ENCODE data around the gene SLC6A3. TPM values are rescaled to one million over a fixed set of nuclear protein-coding genes. Genes with fewer than 3 reads are reported as not detected.
"Not testable (repeated sequence)": the region's sequence is repeated elsewhere in the genome, so short reads cannot be mapped to it uniquely, and the experiment has no call there.

The SLC6A3 gene
- total RNA-seq, 1 donor from 2014 or later = not detected

DNA sequence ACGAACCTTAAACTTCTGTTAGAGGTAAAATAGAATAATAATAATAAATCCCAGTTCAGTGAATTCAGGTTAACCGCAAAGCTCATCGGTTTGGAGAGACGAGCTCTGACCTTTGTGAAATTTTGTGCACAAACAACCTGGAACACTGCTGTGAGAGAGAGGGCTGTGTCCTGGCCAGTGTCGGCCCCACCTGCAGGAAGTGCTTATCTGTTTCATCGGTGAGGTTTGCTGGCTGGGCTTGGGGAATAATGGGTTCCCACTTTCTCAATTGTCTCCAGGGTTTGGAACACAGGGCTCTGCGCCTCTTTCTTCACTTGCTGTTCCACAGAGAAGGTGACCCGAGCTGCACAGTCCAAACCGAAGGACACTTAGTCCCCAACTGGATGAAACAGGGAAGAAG, 81.0 kb downstream of the SLC6A3 start:
- Mint-ChIP-seq H3K27me3 (ENCODE audit: low read depth) (peaks cover 48% of the 10 kb centered on the region), H3K36me3 (ENCODE audit: low read depth) (no peaks in the 10 kb centered on the region), H3K4me1 (ENCODE audit: low read depth) (no peaks in the 10 kb centered on the region), H3K4me3 (ENCODE audit: unreplicated experiment) (no peak overlapping the region), H3K27ac (ENCODE audit: unreplicated experiment) (no peak overlapping the region), H3K9me3 (ENCODE audit: low read depth) (no peaks in the 10 kb centered on the region)
- no peak for TF ChIP-seq CTCF (IDR thresholded peaks at IDR 0.05)
- no peak for DNase-seq (ENCODE audit: low spot score)

DNA sequence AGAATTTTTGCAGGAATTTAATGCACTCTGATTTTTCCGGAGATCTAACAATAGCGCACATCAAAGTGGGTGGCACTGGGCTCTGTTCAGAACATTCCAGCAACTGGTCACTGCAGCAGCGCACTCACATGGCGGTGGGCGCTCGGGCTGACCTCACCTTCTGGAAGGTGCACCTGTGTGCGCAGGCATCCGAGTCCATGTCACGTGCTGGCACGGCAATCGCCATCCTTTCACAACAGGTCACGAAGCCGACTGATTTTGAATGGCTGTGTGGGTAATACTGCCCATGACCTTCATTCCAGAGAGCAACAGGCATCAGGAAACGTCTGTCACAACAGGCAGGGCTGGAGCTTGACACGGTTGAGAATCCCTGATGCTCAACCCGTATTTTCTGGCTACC, 81.7 kb downstream of the SLC6A3 start:
- no peak for TF ChIP-seq CTCF (IDR thresholded peaks at IDR 0.05)
- Mint-ChIP-seq H3K27me3 (ENCODE audit: low read depth) (peaks cover 43% of the 10 kb centered on the region), H3K27ac (ENCODE audit: unreplicated experiment) (no peak overlapping the region), H3K36me3 (ENCODE audit: low read depth) (no peaks in the 10 kb centered on the region), H3K4me3 (ENCODE audit: unreplicated experiment) (no peak overlapping the region), H3K4me1 (ENCODE audit: low read depth) (no peaks in the 10 kb centered on the region), H3K9me3 (ENCODE audit: low read depth) (no peaks in the 10 kb centered on the region)
- DNase-seq (ENCODE audit: low spot score) = peak; percentile 78

DNA sequence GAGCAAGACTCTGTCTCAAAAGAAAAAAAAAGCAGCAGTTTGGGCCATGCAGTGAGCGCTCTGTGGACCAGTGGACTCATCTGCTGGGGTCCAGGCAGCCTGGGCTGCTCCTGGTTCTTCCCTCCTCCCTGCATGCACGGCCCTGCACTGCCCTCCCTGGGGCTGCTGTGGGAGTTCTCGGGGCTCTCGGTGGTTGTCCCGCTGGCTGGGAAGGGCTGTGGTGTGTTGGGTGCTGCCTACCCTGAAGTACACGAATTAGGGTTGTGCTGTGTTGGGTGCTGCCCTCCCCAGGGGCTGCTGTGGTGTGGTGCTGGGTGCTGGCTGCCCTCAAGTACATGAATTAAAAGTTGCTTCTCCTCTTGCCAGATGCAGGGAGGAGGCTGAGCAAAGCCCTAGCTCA, 82.1 kb downstream of the SLC6A3 start:
- H3K36me3 Mint-ChIP-seq (ENCODE audit: low read depth) = no peaks in the 10 kb centered on the region
- H3K27me3 Mint-ChIP-seq (ENCODE audit: low read depth) = peaks cover 43% of the 10 kb centered on the region
- no peaks in the 10 kb centered on the region for H3K4me1 Mint-ChIP-seq (ENCODE audit: low read depth)
- no peak overlapping the region for H3K27ac Mint-ChIP-seq (ENCODE audit: unreplicated experiment)
- H3K9me3 Mint-ChIP-seq (ENCODE audit: low read depth) = no peaks in the 10 kb centered on the region
- no peak overlapping the region for H3K4me3 Mint-ChIP-seq (ENCODE audit: unreplicated experiment)
- TF ChIP-seq CTCF (IDR thresholded peaks at IDR 0.05) = no peak
- DNase-seq (ENCODE audit: low spot score) = peak; percentile 68

DNA sequence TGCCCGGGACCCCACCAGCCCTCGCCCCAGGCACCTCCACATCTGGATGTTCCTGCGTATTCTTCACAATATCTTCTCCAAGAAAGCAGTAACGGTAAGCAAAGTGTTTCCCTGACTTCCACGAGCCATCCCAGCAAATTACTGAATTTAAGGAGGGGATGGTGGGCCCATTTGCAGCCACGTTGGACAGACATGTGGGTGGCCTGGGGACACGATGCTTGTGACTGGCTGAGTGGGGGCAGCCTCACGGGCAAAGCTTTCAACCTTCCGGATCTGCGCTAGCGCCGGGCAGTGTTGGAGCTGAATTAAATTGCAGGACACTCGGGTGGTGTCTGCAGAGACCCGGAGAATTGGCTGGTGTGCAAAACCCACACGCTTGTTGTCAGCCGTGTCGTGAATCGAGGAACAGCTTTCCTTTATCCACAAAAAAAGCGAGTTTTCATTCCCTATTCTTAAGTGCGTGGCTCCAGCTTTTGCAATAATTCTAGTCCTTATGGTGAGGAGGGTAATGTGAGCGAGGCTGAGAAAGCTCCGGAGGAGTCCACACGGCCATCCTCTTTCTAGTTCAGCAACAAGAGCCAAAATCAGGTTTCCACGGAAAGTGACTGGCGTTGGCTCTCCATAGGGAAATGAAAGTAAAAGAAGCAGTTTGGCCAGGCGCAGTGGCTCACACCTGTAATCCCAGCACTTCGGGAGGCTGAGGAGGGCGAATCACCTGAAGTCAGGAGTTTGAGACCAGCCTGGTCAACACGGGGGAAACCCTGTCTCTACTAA, 82.8 kb downstream of the SLC6A3 start:
- no peak for TF ChIP-seq CTCF (IDR thresholded peaks at IDR 0.05)
- Mint-ChIP-seq H3K4me1 (ENCODE audit: low read depth) (no peaks in the 10 kb centered on the region), H3K4me3 (ENCODE audit: unreplicated experiment) (no peak overlapping the region), H3K27ac (ENCODE audit: unreplicated experiment) (no peak overlapping the region), H3K9me3 (ENCODE audit: low read depth) (no peaks in the 10 kb centered on the region), H3K27me3 (ENCODE audit: low read depth) (peaks cover 43% of the 10 kb centered on the region), H3K36me3 (ENCODE audit: low read depth) (no peaks in the 10 kb centered on the region)
- DNase-seq (ENCODE audit: low spot score) = peak; percentile 72

- Mint-ChIP-seq H3K9me3 (ENCODE audit: low read depth) (no peaks in the 10 kb centered on the region), H3K27me3 (ENCODE audit: low read depth) (peaks cover 36% of the 10 kb centered on the region), H3K36me3 (ENCODE audit: low read depth) (no peaks in the 10 kb centered on the region), H3K4me1 (ENCODE audit: low read depth) (no peaks in the 10 kb centered on the region), H3K27ac (ENCODE audit: unreplicated experiment) (no peak overlapping the region), H3K4me3 (ENCODE audit: unreplicated experiment) (no peak overlapping the region)
- no peak for DNase-seq (ENCODE audit: low spot score)
- no peak for TF ChIP-seq CTCF (IDR thresholded peaks at IDR 0.05)
Observed at GRCh38 chr5:1360861-1361260, 84.4 kb downstream of the SLC6A3 start.

DNA sequence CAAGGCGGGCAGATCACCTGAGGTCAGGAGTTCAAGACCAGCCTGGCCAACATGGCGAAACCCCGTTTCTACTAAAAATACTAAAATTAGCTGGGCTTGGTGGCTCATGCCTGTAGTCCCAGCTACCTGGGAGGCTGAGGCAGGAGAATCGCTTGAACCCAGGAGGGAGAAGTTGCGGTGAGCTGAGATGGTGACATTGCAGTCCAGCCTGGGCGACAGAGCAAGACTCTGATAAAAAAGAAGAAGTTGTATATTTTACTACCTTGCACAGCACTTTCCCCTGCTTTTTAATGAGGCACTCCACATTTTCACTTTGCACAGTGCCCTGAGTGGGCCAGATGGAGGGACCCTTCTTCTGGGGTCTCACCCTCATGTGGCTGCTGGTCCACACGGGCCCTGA, 84.9 kb downstream of the SLC6A3 start:
- not testable (repeated sequence) for H3K36me3 Mint-ChIP-seq (ENCODE audit: low read depth); DNase-seq (ENCODE audit: low spot score); H3K27ac Mint-ChIP-seq (ENCODE audit: unreplicated experiment); H3K4me1 Mint-ChIP-seq (ENCODE audit: low read depth); H3K4me3 Mint-ChIP-seq (ENCODE audit: unreplicated experiment); H3K9me3 Mint-ChIP-seq (ENCODE audit: low read depth)
- H3K27me3 Mint-ChIP-seq (ENCODE audit: low read depth) = peaks cover 37% of the 10 kb centered on the region

All from chondrocyte (in vitro differentiated cells).